HCT116 (cell line): ENCODE data around the gene ABTB2.

Experiments
- ELF1 ChIP-seq: IDR thresholded peaks from 2 replicates; pipeline ENCODE4 v1.6.1; 2012; ENCODE audit warnings: low read depth, borderline replicate concordance
- EZH2 ChIP-seq: fragments of 200-600 bp; sonication (generic); IDR thresholded peaks from 2 replicates; pipeline ENCODE4 v1.6.1; 2017; ENCODE audit warnings: antibody characterized with exemption, mixed run types
- POLR2AphosphoS5 ChIP-seq: IDR thresholded peaks from 2 replicates; pipeline ENCODE4 v1.6.1; 2011; ENCODE audit warnings: mild to moderate bottlenecking, low read depth, low read length, moderate library complexity
- TCF7L2 ChIP-seq: IDR thresholded peaks from 2 replicates; pipeline ENCODE4 v1.7.0; 2011; ENCODE audit warnings: borderline replicate concordance, inconsistent platforms; ENCODE audit not compliant: insufficient read depth, insufficient read length; ENCODE audit errors: extremely low read depth
- YY1 ChIP-seq: IDR thresholded peaks from 2 replicates; pipeline ENCODE4 v1.6.1; 2011; ENCODE audit warnings: low read length, low read depth, moderate library complexity, mild to moderate bottlenecking; ENCODE audit not compliant: insufficient replicate concordance; ENCODE audit errors: extremely low read depth
- TF ChIP-seq, protein P1 (sequence below), 3 experiments: fragments of 200-600 bp in 1 of 3; sonication (generic) in 1 of 3; IDR thresholded peaks in 2 of 3; conservative IDR thresholded peaks in 1 of 3; 2 replicates each; pipeline ENCODE4 v1.5.1; 2012 to 2017; ENCODE audit warnings: low read depth in 2 of 3, low read length in 2 of 3, antibody characterized with exemption in 1 of 3, borderline replicate concordance in 1 of 3, control low read depth in 1 of 3, mild to moderate bottlenecking in 1 of 3, mixed read lengths in 1 of 3, mixed run types in 1 of 3, moderate library complexity in 1 of 3; ENCODE audit not compliant: insufficient read depth in 1 of 3
- TF ChIP-seq, protein P2 (sequence below): IDR thresholded peaks from 2 replicates; pipeline ENCODE4 v1.6.1; 2012; ENCODE audit warnings: low read depth

DNA sequence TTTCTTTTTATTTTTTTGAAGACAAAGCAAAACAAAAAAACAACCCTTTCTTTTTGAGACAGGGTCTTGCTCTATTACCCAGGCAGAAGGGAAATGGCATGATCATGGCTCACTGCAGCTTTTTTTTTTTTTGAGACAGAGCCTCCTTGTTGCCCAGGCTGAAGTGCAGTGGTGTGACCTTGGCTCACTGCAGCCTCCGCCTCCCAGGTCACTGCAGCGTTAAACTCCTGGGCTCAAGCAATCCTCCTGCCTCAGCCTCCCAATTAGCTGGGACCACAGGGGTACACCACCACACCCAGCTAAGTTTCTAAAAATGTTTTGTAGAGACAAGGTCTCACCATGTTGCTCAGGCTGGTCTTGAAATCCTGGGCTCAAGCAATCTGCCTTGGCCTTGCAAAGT lies 124.6 kb downstream of the ABTB2 start:
- TF ChIP-seq YY1 (no peak), EZH2 (no peak), TCF7L2 (no peak), POLR2AphosphoS5 (no peak), ELF1 (no peak)
- TF ChIP-seq, protein P1, sequence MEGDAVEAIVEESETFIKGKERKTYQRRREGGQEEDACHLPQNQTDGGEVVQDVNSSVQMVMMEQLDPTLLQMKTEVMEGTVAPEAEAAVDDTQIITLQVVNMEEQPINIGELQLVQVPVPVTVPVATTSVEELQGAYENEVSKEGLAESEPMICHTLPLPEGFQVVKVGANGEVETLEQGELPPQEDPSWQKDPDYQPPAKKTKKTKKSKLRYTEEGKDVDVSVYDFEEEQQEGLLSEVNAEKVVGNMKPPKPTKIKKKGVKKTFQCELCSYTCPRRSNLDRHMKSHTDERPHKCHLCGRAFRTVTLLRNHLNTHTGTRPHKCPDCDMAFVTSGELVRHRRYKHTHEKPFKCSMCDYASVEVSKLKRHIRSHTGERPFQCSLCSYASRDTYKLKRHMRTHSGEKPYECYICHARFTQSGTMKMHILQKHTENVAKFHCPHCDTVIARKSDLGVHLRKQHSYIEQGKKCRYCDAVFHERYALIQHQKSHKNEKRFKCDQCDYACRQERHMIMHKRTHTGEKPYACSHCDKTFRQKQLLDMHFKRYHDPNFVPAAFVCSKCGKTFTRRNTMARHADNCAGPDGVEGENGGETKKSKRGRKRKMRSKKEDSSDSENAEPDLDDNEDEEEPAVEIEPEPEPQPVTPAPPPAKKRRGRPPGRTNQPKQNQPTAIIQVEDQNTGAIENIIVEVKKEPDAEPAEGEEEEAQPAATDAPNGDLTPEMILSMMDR (IDR thresholded peaks at IDR 0.05 in 2 of 3, conservative IDR thresholded peaks at IDR 0.05 in 1 of 3; ENCODE audit: borderline replicate concordance in 1 of 3, insufficient read depth in 1 of 3, low read depth in 2 of 3, low read length in 2 of 3) = no peak
- TF ChIP-seq, protein P2, sequence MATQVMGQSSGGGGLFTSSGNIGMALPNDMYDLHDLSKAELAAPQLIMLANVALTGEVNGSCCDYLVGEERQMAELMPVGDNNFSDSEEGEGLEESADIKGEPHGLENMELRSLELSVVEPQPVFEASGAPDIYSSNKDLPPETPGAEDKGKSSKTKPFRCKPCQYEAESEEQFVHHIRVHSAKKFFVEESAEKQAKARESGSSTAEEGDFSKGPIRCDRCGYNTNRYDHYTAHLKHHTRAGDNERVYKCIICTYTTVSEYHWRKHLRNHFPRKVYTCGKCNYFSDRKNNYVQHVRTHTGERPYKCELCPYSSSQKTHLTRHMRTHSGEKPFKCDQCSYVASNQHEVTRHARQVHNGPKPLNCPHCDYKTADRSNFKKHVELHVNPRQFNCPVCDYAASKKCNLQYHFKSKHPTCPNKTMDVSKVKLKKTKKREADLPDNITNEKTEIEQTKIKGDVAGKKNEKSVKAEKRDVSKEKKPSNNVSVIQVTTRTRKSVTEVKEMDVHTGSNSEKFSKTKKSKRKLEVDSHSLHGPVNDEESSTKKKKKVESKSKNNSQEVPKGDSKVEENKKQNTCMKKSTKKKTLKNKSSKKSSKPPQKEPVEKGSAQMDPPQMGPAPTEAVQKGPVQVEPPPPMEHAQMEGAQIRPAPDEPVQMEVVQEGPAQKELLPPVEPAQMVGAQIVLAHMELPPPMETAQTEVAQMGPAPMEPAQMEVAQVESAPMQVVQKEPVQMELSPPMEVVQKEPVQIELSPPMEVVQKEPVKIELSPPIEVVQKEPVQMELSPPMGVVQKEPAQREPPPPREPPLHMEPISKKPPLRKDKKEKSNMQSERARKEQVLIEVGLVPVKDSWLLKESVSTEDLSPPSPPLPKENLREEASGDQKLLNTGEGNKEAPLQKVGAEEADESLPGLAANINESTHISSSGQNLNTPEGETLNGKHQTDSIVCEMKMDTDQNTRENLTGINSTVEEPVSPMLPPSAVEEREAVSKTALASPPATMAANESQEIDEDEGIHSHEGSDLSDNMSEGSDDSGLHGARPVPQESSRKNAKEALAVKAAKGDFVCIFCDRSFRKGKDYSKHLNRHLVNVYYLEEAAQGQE = no peak
